B cell (primary cell): ENCODE data around the gene TSBP1. TPM values are rescaled to one million over a fixed set of nuclear protein-coding genes. Genes with fewer than 3 reads are reported as not detected.

ENCODE experiments used
- ATAC-seq: fragments of 200-7000 bp; cut with Tn5 transposase; one replicate; pipeline ENCODE4 v1.10.0; 2021; ENCODE audit warnings: low read depth, mild to moderate bottlenecking, moderate number of reproducible peaks, moderate library complexity
- CTCF ChIA-PET: fragments of 350-600 bp; sonication (Branson Sonifier 250); formaldehyde crosslinking; loops from one replicate; lab custom pipeline; 2021; ENCODE audit warnings: antibody characterized with exemption, inconsistent platforms; lab: Charles Lee
- POLR2A ChIA-PET: fragments of 350-600 bp; sonication (Branson Sonifier 250); formaldehyde crosslinking; loops from one replicate; lab custom pipeline; 2021; ENCODE audit warnings: antibody characterized with exemption; lab: Charles Lee
- DNase-seq: peaks from one replicate; pipeline ENCODE4 v3.0.0; 2013
- H2AFZ ChIP-seq: 2 replicates; pipeline ENCODE4 v1.6.1; 2012; ENCODE audit warnings: mild to moderate bottlenecking, low read depth, low read length; ENCODE audit not compliant: insufficient read depth, poor library complexity, severe bottlenecking
- H3K27ac ChIP-seq, 2 donors: 1 replicate in 1 of 2; 2 replicates in 1 of 2; pipeline ENCODE4 v1.5.1; 2012 to 2013; ENCODE audit warnings: low read length in 2 of 2, mild to moderate bottlenecking in 2 of 2, moderate library complexity in 1 of 2
- H3K27me3 ChIP-seq, 4 experiments: fragments of 200-600 bp in 1 of 4; sonication (generic) in 1 of 4; replicated peaks in 1 of 4; 1 replicate in 2 of 4; 2 replicates in 2 of 4; pipeline versions ENCODE4 v1.6.1 to v1.7.0; 2013 to 2016; ENCODE audit warnings: low read length in 3 of 4, mild to moderate bottlenecking in 2 of 4, mixed read lengths in 1 of 4, moderate library complexity in 1 of 4; ENCODE audit not compliant: insufficient read depth in 4 of 4, control insufficient read depth in 3 of 4; ENCODE audit errors: control extremely low read depth in 1 of 4
- H3K36me3 ChIP-seq, 2 experiments: replicated peaks in 1 of 2; 1 replicate in 1 of 2; 2 replicates in 1 of 2; pipeline versions ENCODE4 v1.6.1 to v1.7.1; 2013; ENCODE audit warnings: low read length in 1 of 2; ENCODE audit not compliant: insufficient read depth in 2 of 2, control insufficient read depth in 1 of 2; ENCODE audit errors: control extremely low read depth in 1 of 2, extremely low read depth in 1 of 2
- H3K4me1 ChIP-seq, 2 donors: fragments of 200-600 bp in 1 of 2; sonication (generic) in 1 of 2; 1 replicate in 1 of 2; 2 replicates in 1 of 2; pipeline versions ENCODE4 v1.5.1 to v1.6.1; 2013 to 2017; ENCODE audit warnings: low read length in 2 of 2; ENCODE audit not compliant: control insufficient read depth in 2 of 2, insufficient read depth in 2 of 2
- H3K4me2 ChIP-seq: replicated peaks from 2 replicates; pipeline ENCODE3; 2012; ENCODE audit warnings: mild to moderate bottlenecking, low read depth, low read length; ENCODE audit not compliant: poor library complexity, severe bottlenecking
- H3K4me3 ChIP-seq, 5 experiments: fragments of 200-600 bp in 1 of 5; sonication (generic) in 1 of 5; 1 replicate in 3 of 5; 2 replicates in 2 of 5; pipeline versions ENCODE4 v1.5.1 to v1.7.0; 2011 to 2016; ENCODE audit warnings: low read length in 4 of 5, mild to moderate bottlenecking in 4 of 5, low read depth in 2 of 5, control low read depth in 1 of 5, moderate library complexity in 1 of 5; ENCODE audit not compliant: insufficient read depth in 1 of 5; ENCODE audit errors: control extremely low read depth in 1 of 5, extremely low read depth in 1 of 5
- H3K79me2 ChIP-seq: fragments of 200-600 bp; sonication (generic); one replicate; pipeline ENCODE4 v1.6.0; 2016; ENCODE audit warnings: low read length; ENCODE audit not compliant: control insufficient read depth, insufficient read depth
- H3K9ac ChIP-seq: fragments of 200-600 bp; sonication (generic); 2 replicates; pipeline ENCODE4 v1.6.1; 2017; ENCODE audit warnings: mild to moderate bottlenecking, low read length, moderate library complexity
- H3K9me3 ChIP-seq, 3 donors: one replicate each; pipeline versions ENCODE4 v1.6.1 to v1.7.1; 2013; ENCODE audit warnings: low read length in 2 of 3; ENCODE audit not compliant: control insufficient read depth in 2 of 3, insufficient read depth in 1 of 3; ENCODE audit errors: control extremely low read depth in 1 of 3
- H4K20me1 ChIP-seq: 2 replicates; pipeline ENCODE4 v1.6.0; 2012; ENCODE audit warnings: mild to moderate bottlenecking, low read length; ENCODE audit not compliant: insufficient read depth, control insufficient read depth, poor library complexity, severe bottlenecking
- H3K27ac Mint-ChIP-seq: one replicate; pipeline ENCODE4 v1.8.0; 2021; ENCODE audit warnings: mixed read lengths
- H3K27me3 Mint-ChIP-seq: one replicate; pipeline ENCODE4 v1.8.0; 2021; ENCODE audit warnings: mixed read lengths
- H3K4me1 Mint-ChIP-seq: one replicate; pipeline ENCODE4 v1.8.0; 2021; ENCODE audit warnings: mixed read lengths
- H3K4me3 Mint-ChIP-seq: one replicate; pipeline ENCODE4 v1.8.0; 2021; ENCODE audit warnings: mixed read lengths
- H3K9me3 Mint-ChIP-seq: one replicate; pipeline ENCODE4 v1.8.0; 2022; ENCODE audit warnings: mixed read lengths; ENCODE audit not compliant: insufficient read depth
- EZH2 ChIP-seq: IDR thresholded peaks from 2 replicates; pipeline ENCODE4 v1.6.1; 2012; ENCODE audit warnings: borderline replicate concordance, low read depth, mild to moderate bottlenecking, moderate library complexity, low read length; ENCODE audit not compliant: insufficient read depth, poor library complexity, severe bottlenecking
- whole genome bisulfite sequencing: methylation state at CpG from one replicate; pipeline ENCODE4 v1.1.5; 2013; ENCODE audit warnings: missing lambda C conversion rate; ENCODE audit not compliant: insufficient coverage; 5-methylcytosine and 5-hydroxymethylcytosine counted together
- intact Hi-C: fragments of 100-400 bp; cut with micrococcal nuclease; formaldehyde crosslinking; loops from one replicate; pipeline ENCODE4 v1.10.0; 2022
- polyA plus RNA-seq: library from polyadenylated mRNA; depleted of rRNA; stranded (reverse); fragments of >200 nt; gene quantifications from 2 replicates; pipeline ENCODE4 v1.2.3, GENCODE V29; 2012
- total RNA-seq, 2 donors: library from RNA; stranded (reverse); fragments of 120-200 nt in 1 of 2; gene quantifications; 1 replicate in 1 of 2; 2 replicates in 1 of 2; pipeline versions ENCODE4 v1.2.3 to v1.2.4, GENCODE V29; 2013 to 2022
- TF ChIP-seq, protein P1 (sequence below): fragments of 200-600 bp; IDR thresholded peaks from one replicate; pipeline ENCODE4 v1.8.0; 2022; ENCODE audit warnings: antibody characterized with exemption, mild to moderate bottlenecking

The TSBP1 gene
- total and polyA plus RNA-seq, 2 donors (not counting 1 experiment from before 2014, with no cell fraction given), result not detected

DNA sequence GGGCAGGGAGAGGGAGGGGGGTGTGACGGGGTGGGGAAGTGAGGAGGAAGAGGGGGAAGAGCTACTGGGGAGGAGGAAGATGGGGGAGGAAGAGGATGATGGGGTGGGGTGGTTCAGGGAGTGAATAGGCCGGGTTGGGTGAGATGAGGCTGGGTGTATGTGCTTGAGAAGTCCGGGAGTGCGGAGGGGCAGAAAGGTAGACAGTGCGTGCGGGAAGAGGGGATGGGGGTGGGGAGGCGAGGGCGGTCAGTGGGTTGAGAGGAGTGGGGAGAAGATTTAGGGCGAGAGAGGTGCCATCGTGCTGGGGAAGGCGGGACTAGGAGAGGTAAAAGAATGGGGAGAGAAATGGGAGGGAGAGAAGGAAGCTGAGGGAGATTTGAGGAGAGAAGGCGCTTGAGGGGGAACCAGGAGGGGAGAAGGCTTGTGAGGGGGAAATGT is 116.9 kb downstream of the TSBP1 start:
- Histone ChIP-seq H4K20me1 (no peaks in the 10 kb centered on the region), H3K27me3 (no peaks in the 10 kb centered on the region), H3K4me1 (peaks cover 26 to 35% of the 10 kb centered on the region in 2 donors), H3K36me3 (no peaks in the 10 kb centered on the region), H3K9ac (peak overlapping the region; percentile 75), H3K9me3 (no peaks in the 10 kb centered on the region), H2AFZ (peak overlapping the region; percentile 97), H3K4me2 (peak overlapping the region; percentile 84), H3K27ac (peak overlapping the region; percentile 58 to 89), H3K4me3 (peak overlapping the region in 4 of 5 experiments; percentile 32 to 81 (median 60)), H3K79me2 (peaks cover 5% of the 10 kb centered on the region)
- Mint-ChIP-seq H3K27me3 (no peaks in the 10 kb centered on the region), H3K4me1 (peaks cover 68% of the 10 kb centered on the region), H3K9me3 (no peaks in the 10 kb centered on the region), H3K4me3 (peak overlapping the region; percentile 83), H3K27ac (peak overlapping the region; percentile 90)
- TF ChIP-seq, protein P1, sequence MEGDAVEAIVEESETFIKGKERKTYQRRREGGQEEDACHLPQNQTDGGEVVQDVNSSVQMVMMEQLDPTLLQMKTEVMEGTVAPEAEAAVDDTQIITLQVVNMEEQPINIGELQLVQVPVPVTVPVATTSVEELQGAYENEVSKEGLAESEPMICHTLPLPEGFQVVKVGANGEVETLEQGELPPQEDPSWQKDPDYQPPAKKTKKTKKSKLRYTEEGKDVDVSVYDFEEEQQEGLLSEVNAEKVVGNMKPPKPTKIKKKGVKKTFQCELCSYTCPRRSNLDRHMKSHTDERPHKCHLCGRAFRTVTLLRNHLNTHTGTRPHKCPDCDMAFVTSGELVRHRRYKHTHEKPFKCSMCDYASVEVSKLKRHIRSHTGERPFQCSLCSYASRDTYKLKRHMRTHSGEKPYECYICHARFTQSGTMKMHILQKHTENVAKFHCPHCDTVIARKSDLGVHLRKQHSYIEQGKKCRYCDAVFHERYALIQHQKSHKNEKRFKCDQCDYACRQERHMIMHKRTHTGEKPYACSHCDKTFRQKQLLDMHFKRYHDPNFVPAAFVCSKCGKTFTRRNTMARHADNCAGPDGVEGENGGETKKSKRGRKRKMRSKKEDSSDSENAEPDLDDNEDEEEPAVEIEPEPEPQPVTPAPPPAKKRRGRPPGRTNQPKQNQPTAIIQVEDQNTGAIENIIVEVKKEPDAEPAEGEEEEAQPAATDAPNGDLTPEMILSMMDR, result no peak
- TF ChIP-seq EZH2, result no peak
- intact Hi-C loops, result loop anchor here (1.0 to 5.0 kb wide), 5 partner anchors 9 to 143 kb away; no protein-coding TSS in a partner anchor
- no peak for DNase-seq
- ChIA-PET CTCF (interaction anchor here (0.6 to 4.2 kb wide), 21 partner anchors 9 to 803 kb away, joined by 3 to 38 read pairs (median 5); no protein-coding TSS in a partner anchor), POLR2A (interaction anchor here (0.6 to 1.7 kb wide), 5 partner anchors 10 to 1013 kb away, joined by 3 to 8 read pairs (median 5); no protein-coding TSS in a partner anchor)
- ATAC-seq, result no peak
- WGBS, result 51% methylated on average over 12 of the region's 12 CpGs

DNA sequence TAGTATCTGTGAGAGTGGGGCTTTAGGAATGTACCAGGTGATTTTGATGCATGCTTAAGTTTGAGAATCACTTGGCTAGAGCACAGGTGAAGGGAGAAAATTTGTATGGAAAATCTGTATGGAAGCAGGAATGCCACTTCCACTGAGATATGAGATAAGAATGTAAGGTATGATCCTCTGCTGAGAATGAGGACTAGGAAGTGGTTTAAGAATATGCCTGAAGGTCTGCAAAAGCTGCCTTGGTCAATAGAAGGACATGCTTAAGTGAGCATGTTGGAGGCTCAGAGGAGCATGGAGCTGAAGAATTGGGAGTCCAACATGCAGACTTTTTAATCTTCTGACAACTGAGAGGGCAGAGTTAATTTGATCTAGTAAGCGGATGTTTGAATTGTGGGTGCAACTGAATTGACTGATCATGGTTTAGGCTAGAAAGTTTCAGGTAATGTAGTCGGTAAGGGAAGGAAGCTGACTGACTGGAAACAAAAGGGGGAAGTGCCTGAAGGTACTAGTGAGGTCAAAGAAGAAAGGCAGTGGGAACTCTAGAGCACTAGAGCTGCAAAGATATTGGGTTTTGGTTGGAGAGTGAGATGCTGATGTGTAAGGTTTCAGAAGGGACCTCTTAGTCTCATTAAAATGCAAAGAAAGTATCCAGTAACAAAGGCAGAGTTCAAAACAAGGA is 119.2 kb downstream of the TSBP1 start:
- Histone ChIP-seq H3K79me2 (peaks cover 5% of the 10 kb centered on the region), H3K4me1 (peaks cover 29 to 38% of the 10 kb centered on the region in 2 donors), H3K36me3 (no peaks in the 10 kb centered on the region), H3K4me2 (peak overlapping the region; percentile 33), H3K9ac (no peak overlapping the region), H4K20me1 (no peaks in the 10 kb centered on the region), H3K4me3 (no peak overlapping the region), H3K27ac (peak overlapping the region in 1 of 2 donors; percentile 20), H3K27me3 (no peaks in the 10 kb centered on the region), H2AFZ (no peak overlapping the region), H3K9me3 (peaks cover 0 to 6% (median 3%) of the 10 kb centered on the region in 3 donors)
- Mint-ChIP-seq H3K27ac (peak overlapping the region; percentile 81), H3K27me3 (no peaks in the 10 kb centered on the region), H3K4me3 (peak overlapping the region; percentile 10), H3K4me1 (peaks cover 48% of the 10 kb centered on the region), H3K9me3 (no peaks in the 10 kb centered on the region)
- DNase-seq (peak; percentile 58), ATAC-seq (peak; percentile 57)
- CTCF ChIA-PET, result interaction anchor here (0.8 to 4.2 kb wide), 9 partner anchors 10 to 534 kb away, joined by 3 to 19 read pairs (median 4); no protein-coding TSS in a partner anchor
- POLR2A ChIA-PET, result interaction anchor here (0.6 to 1.1 kb wide), 3 partner anchors 25 to 1073 kb away, joined by 4 to 7 read pairs (median 6); no protein-coding TSS in a partner anchor
- WGBS, result 0% methylated on average over 1 of the region's 2 CpGs
- TF ChIP-seq EZH2, result no peak
- TF ChIP-seq, protein P1, result no peak
- intact Hi-C loops, result no loop called here
